ENCODE data around the gene SLC44A2.
"Not testable (repeated sequence)": the region's sequence is repeated elsewhere in the genome, so short reads cannot be mapped to it uniquely, and the experiment has no call there.

Gene SLC44A2

DNA sequence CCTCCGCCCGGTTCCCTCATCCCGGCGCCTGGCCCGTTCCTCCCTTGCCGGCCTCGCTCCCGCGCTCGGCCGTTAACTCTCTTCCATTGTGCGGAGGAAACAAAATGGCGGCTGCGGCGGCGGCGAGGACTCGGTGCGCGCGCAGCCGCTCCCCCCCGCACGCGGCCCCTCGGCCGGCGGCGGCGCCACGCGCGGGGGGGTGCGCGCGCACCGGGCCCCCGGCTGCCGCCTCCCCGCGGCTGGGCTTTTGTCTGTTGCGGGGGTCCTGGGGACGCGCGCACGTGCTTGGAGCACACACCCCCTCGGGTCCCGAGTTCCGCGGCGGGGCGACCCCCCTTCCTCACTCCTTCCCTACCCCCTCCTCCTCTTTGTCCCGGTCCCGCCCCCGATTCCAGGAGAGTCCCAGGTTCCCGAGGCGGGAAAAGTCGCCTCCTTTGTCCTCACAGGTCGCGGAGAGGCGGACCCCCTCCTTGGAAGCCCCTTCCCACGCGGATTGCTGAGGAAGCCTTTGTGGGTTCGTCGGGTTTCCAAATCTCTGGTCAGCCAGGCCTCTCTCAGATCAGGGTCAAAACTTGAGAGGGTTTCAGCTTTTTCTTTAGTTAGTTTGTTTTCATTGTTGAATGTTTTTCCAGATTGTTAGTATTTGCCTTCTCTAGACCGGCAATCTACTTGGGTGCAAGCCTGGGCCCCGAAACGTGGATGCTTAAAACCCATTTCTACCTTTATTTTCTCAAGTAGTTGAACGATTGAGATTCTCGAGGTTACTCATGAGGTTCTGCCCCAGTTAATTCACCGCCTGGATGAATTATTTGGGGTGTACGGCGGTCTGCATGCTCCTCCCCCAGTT, 29.5 kb downstream of the SLC44A2 start:
- Histone ChIP-seq H3K36me3 (ENCODE audit: insufficient read depth, low read depth, low read length) (peaks cover 45% of the 10 kb centered on the region), H3K4me3 (ENCODE audit: low read length) (peak overlapping the region; percentile 98), H3K9me3 (ENCODE audit: insufficient read depth, low read depth, low read length) (no peaks in the 10 kb centered on the region), H3K9ac (ENCODE audit: low read depth, low read length) (peak overlapping the region; percentile 99), H3K27ac (ENCODE audit: low read length) (peak overlapping the region; percentile 95), H3K27me3 (ENCODE audit: insufficient read depth, low read length) (no peaks in the 10 kb centered on the region), H3K4me1 (ENCODE audit: insufficient read depth, low read length) (peaks cover 5% of the 10 kb centered on the region; the same call in 1 of the 2 replicates)

DNA sequence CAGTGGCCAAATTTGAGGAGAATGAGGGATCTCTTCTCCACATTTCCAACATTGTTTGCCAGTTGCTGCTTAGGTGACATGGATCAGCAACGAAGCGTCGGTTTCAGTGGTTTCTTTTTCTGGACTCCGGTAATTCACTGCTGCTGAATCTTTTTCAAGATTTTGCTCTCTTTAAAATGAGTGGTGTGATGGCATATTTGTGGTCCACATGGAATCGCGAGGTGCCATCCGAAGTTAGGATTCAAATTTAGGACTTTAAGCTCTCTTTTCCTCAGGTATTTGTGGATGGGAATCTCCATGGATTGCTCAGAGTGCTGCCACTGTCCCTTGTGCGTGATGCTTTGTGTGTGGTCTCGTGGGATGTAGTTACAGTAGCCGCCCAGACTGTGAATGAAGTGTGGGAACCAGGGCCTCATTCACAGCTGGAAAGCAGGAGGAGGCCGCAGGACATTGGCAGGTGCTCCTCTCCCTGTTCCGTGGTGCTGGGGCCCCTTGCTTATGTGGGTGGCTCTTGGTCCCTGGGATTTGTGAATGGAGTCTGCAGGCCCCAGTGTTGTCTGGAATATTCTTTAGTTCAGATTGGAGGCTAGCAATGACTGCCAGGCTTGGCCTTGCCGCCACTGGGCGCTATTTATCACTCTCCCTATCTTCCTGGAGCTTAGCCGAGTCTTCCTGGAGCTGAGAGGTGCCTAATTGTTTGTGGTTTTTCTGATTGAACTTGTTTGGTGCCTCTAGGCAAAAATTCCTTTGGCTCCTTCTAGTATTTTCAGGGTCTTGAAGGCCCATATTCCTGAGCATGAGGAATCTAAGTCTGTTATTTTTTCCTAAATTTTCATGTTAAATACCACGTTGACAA, 30.3 kb downstream of the SLC44A2 start:
- Histone ChIP-seq H3K4me1 (ENCODE audit: insufficient read depth, low read length) (peaks cover 5% of the 10 kb centered on the region; the same call in 1 of the 2 replicates), H3K9me3 (ENCODE audit: insufficient read depth, low read depth, low read length) (no peaks in the 10 kb centered on the region), H3K27me3 (ENCODE audit: insufficient read depth, low read length) (no peaks in the 10 kb centered on the region), H3K4me3 (ENCODE audit: low read length) (peak overlapping the region; percentile 92), H3K36me3 (ENCODE audit: insufficient read depth, low read depth, low read length) (peaks cover 54% of the 10 kb centered on the region), H3K9ac (ENCODE audit: low read depth, low read length) (peak overlapping the region; percentile 99), H3K27ac (ENCODE audit: low read length) (peak overlapping the region; percentile 88)

DNA sequence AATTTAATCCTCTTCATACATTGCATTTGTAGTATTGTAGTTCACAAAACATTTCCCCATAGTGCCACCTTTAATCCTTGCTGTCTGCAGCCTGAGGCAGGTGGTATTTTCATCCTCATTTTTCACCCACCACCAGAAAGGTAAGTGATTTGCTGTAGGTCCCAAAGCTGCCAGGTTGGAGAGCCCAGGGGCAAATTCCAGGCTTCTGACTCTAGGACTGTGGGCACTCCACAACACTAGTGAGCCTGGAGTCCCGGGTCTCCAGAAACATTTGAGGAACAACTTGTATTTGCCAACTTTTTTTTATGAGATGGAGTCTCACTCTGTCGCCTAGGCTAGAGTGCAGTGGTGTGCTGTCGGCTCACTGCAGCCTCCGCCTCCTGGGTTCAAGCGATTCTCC, 35.0 kb downstream of the SLC44A2 start:
- no peaks in the 10 kb centered on the region for H3K9me3 ChIP-seq (ENCODE audit: insufficient read depth, low read depth, low read length)
- H3K36me3 ChIP-seq (ENCODE audit: insufficient read depth, low read depth, low read length) = peaks cover 72% of the 10 kb centered on the region
- H3K27me3 ChIP-seq (ENCODE audit: insufficient read depth, low read length) = no peaks in the 10 kb centered on the region
- H3K27ac ChIP-seq (ENCODE audit: low read length) = no peak overlapping the region
- peaks cover 5% of the 10 kb centered on the region; the same call in 1 of the 2 replicates for H3K4me1 ChIP-seq (ENCODE audit: insufficient read depth, low read length)
- H3K4me3 ChIP-seq (ENCODE audit: low read length) = no peak overlapping the region
- no peak overlapping the region for H3K9ac ChIP-seq (ENCODE audit: low read depth, low read length)

DNA sequence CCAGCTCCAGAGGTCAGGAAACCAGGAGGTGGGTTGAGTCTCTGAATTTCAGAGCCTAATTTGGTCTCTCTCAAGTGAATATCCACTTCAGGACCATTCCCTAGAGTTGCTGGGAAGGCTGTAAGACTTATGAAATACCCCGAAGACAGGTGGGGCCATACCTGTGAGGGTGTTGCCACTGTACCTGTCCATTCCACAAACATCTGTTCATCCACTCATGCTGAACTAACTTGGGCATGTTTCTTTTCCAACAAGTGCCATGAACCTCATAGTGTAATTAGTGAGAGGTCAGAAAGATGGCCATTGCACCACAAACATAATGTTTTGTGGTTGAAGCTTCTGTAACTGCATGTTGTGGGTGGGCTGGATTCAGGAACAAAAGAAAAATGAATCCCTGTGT, 36.6 kb downstream of the SLC44A2 start:
- H3K27ac ChIP-seq (ENCODE audit: low read length) = no peak overlapping the region
- no peaks in the 10 kb centered on the region for H3K27me3 ChIP-seq (ENCODE audit: insufficient read depth, low read length)
- H3K4me3 ChIP-seq (ENCODE audit: low read length) = no peak overlapping the region
- no peaks in the 10 kb centered on the region for H3K4me1 ChIP-seq (ENCODE audit: insufficient read depth, low read length)
- H3K9me3 ChIP-seq (ENCODE audit: insufficient read depth, low read depth, low read length) = no peaks in the 10 kb centered on the region
- 0 out of 2 replicates have a peak overlapping the region, but pooled peaks have one; percentile 8 for H3K9ac ChIP-seq (ENCODE audit: low read depth, low read length)
- peaks cover 68% of the 10 kb centered on the region for H3K36me3 ChIP-seq (ENCODE audit: insufficient read depth, low read depth, low read length)

DNA sequence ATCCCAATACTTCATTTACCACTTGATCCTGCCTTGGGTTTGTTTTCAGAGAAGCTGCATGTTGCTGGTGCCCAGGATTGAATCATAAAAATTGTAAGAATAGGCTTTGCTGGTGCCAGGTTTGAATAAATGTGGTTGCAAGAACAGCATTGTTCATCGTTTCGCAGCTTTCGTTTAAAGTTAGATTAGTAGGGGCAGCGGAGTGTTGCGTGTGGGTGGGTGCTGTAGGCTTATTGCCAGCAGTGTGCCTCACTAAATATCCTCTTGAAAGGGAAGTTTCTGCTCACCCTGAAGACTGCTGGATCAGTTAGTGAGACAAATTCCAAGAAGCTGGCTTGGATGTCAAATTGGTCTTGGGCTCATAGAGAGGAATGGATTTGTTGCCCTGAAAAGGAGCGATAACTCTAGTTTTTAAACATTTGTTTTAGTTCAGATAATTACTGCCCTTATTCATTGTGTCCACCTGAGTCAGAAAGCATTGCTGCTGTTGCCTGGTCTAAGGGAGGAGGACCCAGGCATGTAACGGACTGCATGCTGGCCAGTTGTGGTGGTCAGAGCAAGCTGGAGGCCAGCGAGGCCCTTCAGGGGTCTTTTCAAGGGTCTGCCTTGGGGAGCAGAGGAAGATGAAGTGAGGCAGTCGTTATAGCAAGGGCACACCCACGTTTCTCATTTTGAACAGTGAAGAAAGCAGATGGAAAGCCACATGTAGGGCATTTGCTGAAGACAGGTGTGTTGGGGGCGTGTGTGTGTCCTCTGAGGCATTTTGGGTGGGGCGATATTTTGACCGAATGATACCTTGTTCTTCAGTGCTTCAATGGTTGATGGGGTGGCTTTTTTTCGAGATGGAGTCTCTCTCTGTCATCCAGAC, 37.3 kb downstream of the SLC44A2 start:
- Histone ChIP-seq H3K4me1 (ENCODE audit: insufficient read depth, low read length) (no peaks in the 10 kb centered on the region), H3K36me3 (ENCODE audit: insufficient read depth, low read depth, low read length) (peaks cover 68% of the 10 kb centered on the region), H3K9ac (ENCODE audit: low read depth, low read length) (0 out of 2 replicates have a peak overlapping the region, but pooled peaks have one; percentile 8), H3K9me3 (ENCODE audit: insufficient read depth, low read depth, low read length) (no peaks in the 10 kb centered on the region), H3K27ac (ENCODE audit: low read length) (no peak overlapping the region), H3K27me3 (ENCODE audit: insufficient read depth, low read length) (no peaks in the 10 kb centered on the region), H3K4me3 (ENCODE audit: low read length) (no peak overlapping the region)

DNA sequence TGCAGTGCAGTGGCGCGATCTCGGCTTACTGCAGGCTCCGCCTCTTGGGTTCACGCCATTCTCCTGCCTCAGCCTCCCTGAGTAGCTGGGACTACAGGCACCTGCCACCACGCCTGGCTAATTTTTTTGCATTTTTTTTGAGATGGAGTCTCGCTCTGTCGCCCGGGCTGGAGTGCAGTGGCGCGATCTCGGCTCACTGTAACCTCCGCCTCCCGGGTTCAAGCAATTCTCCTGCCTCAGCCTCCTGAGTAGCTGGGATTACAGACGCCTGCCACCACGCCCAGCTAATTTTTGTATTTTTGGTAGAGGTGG, 37.9 kb downstream of the SLC44A2 start:
- H3K4me3 ChIP-seq (ENCODE audit: low read length); H3K27ac ChIP-seq (ENCODE audit: low read length); H3K4me1 ChIP-seq (ENCODE audit: insufficient read depth, low read length); H3K27me3 ChIP-seq (ENCODE audit: insufficient read depth, low read length); H3K9me3 ChIP-seq (ENCODE audit: insufficient read depth, low read depth, low read length); H3K9ac ChIP-seq (ENCODE audit: low read depth, low read length): not testable (repeated sequence)
- peaks cover 68% of the 10 kb centered on the region for H3K36me3 ChIP-seq (ENCODE audit: insufficient read depth, low read depth, low read length)

DNA sequence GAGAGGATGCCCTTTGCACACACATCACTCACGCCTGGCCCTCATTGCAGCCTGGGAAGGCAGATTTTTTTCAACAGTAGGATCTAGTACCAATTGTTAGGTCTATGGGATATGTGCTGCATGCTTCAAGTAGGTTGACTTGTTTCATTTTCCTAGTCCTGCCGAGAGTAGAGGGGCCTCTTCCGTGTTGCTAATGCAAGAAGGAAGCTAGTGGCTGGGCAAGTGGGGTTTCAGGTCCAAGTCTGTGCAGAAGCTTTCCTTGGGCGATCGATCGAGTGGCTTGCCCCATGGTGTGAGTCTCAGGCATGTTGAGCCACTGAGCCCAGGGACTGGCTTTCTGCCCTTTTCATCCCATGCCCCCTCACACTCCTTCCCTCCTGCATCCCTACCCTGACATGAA, 42.5 kb downstream of the SLC44A2 start:
- H3K9me3 ChIP-seq (ENCODE audit: insufficient read depth, low read depth, low read length) = no peaks in the 10 kb centered on the region
- H3K27ac ChIP-seq (ENCODE audit: low read length) = no peak overlapping the region
- no peaks in the 10 kb centered on the region for H3K4me1 ChIP-seq (ENCODE audit: insufficient read depth, low read length)
- no peak overlapping the region for H3K9ac ChIP-seq (ENCODE audit: low read depth, low read length)
- no peak overlapping the region for H3K4me3 ChIP-seq (ENCODE audit: low read length)
- H3K36me3 ChIP-seq (ENCODE audit: insufficient read depth, low read depth, low read length) = peaks cover 72% of the 10 kb centered on the region
- no peaks in the 10 kb centered on the region for H3K27me3 ChIP-seq (ENCODE audit: insufficient read depth, low read length)

DNA sequence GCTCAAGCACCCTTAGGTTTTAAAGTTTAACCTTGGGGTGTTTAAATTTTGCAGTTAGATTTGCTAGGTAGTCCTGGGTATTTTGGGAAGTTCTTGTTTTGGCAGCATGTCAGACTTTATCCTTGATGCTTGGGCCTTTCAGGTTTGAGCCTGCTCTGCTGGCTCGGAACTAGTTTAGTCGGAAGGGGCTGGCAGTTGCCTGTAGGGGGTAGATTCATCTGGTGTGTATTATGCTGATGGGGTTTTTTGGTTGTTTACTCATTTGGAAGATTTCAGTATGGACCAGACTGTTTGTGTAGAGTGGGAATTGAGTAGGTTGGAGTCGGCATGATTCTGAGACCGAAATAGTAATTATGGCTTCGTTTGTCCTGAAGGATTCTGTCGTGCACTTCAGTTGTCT, 43.9 kb downstream of the SLC44A2 start:
- Histone ChIP-seq H3K9ac (ENCODE audit: low read depth, low read length) (no peak overlapping the region), H3K4me1 (ENCODE audit: insufficient read depth, low read length) (no peaks in the 10 kb centered on the region), H3K27me3 (ENCODE audit: insufficient read depth, low read length) (no peaks in the 10 kb centered on the region), H3K36me3 (ENCODE audit: insufficient read depth, low read depth, low read length) (peaks cover 84% of the 10 kb centered on the region), H3K9me3 (ENCODE audit: insufficient read depth, low read depth, low read length) (no peaks in the 10 kb centered on the region), H3K27ac (ENCODE audit: low read length) (no peak overlapping the region), H3K4me3 (ENCODE audit: low read length) (no peak overlapping the region)

DNA sequence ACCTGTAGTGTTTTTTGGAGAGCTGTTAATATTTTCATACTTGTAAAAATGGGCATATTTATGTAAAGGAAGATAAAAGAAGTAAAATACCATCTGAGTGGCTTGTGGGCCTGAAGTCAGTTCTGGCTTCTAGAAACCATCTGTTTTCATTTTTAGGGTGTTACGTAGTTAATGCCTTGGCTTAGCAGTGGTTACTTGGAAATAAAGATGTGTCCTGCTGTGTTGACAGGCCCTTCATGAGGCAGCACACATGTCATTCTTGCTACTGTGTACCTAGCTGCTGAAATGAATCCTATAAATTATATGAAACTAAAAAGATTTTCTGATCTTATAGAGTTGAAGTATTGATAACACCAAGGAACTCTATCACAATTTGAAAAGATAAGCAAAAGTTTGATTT, 44.8 kb downstream of the SLC44A2 start:
- no peak overlapping the region for H3K27ac ChIP-seq (ENCODE audit: low read length)
- H3K4me1 ChIP-seq (ENCODE audit: insufficient read depth, low read length) = no peaks in the 10 kb centered on the region
- no peaks in the 10 kb centered on the region for H3K27me3 ChIP-seq (ENCODE audit: insufficient read depth, low read length)
- no peaks in the 10 kb centered on the region for H3K9me3 ChIP-seq (ENCODE audit: insufficient read depth, low read depth, low read length)
- no peak overlapping the region for H3K4me3 ChIP-seq (ENCODE audit: low read length)
- peaks cover 94% of the 10 kb centered on the region for H3K36me3 ChIP-seq (ENCODE audit: insufficient read depth, low read depth, low read length)
- H3K9ac ChIP-seq (ENCODE audit: low read depth, low read length) = no peak overlapping the region

DNA sequence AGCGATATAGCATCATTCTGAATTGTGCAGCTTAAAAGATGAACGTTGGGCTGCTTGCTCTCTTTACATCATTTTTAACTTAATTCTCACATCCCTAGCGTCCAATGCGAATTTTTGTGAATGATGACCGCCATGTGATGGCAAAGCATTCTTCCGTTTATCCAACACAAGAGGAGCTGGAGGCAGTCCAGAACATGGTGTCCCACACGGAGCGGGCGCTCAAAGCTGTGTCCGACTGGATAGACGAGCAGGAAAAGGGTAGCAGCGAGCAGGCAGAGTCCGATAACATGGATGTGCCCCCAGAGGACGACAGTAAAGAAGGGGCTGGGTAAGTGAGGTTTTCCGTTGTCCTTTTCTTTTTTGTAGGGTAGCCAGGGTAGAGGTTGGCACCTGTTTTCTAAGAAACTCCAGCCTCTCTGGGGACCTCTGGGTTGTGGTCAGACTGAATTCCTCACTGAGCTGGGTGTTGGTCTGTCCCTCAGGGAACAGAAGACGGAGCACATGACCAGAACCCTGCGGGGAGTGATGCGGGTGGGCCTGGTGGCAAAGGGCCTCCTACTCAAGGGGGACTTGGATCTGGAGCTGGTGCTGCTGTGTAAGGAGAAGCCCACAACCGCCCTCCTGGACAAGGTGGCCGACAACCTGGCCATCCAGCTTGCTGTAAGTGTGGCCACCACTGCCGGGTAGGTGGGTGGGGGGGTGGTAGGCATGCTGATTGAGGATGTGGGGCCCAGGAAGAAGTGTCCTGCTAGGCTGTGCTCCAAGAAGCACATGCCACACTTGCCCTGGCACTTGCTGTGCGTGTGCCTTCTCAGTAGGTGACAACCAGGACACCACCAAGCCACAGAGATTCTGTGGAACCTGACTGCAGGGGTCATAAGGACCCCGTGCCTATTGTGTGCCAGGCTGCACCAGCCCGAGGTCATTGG, 45.8 kb downstream of the SLC44A2 start:
- Histone ChIP-seq H3K4me3 (ENCODE audit: low read length) (no peak overlapping the region), H3K27me3 (ENCODE audit: insufficient read depth, low read length) (no peaks in the 10 kb centered on the region), H3K36me3 (ENCODE audit: insufficient read depth, low read depth, low read length) (peaks cover 99% of the 10 kb centered on the region), H3K27ac (ENCODE audit: low read length) (no peak overlapping the region), H3K9me3 (ENCODE audit: insufficient read depth, low read depth, low read length) (no peaks in the 10 kb centered on the region), H3K9ac (ENCODE audit: low read depth, low read length) (no peak overlapping the region), H3K4me1 (ENCODE audit: insufficient read depth, low read length) (no peaks in the 10 kb centered on the region)

All from iPS-20b (cell line).